ENCODE measurements around the gene NDUFAF2. TPM values are rescaled to one million over a fixed set of nuclear protein-coding genes. Genes with fewer than 3 reads are reported as not detected.
"Not testable (repeated sequence)": the region's sequence is repeated elsewhere in the genome, so short reads cannot be mapped to it uniquely, and the experiment has no call there.

Gene NDUFAF2
- total RNA-seq, 1 donor from 2014 or later, result 18.0 TPM

GRCh38 chr5:61178702-61179101, 233.7 kb downstream of the NDUFAF2 start:
- no peak for DNase-seq

- DNase-seq, result no peak
Measured at GRCh38 chr5:61180886-61181285, 235.9 kb downstream of the NDUFAF2 start.

GRCh38 chr5:61182449-61182848, 237.4 kb downstream of the NDUFAF2 start:
- no peak for DNase-seq

GRCh38 chr5:61183538-61183937, 238.5 kb downstream of the NDUFAF2 start:
- no peak for DNase-seq

- DNase-seq, result no peak
Measured at GRCh38 chr5:61184708-61185107, 239.7 kb downstream of the NDUFAF2 start.

GRCh38 chr5:61186634-61187033, 241.6 kb downstream of the NDUFAF2 start:
- DNase-seq, result no peak

- DNase-seq, result not testable (repeated sequence)
Measured at GRCh38 chr5:61187352-61187751, 242.3 kb downstream of the NDUFAF2 start.

GRCh38 chr5:61187826-61188225, 242.8 kb downstream of the NDUFAF2 start:
- DNase-seq, result not testable (repeated sequence)

- DNase-seq, result no peak
Measured at GRCh38 chr5:61198606-61199005, 253.6 kb downstream of the NDUFAF2 start.

- DNase-seq, result no peak
Measured at GRCh38 chr5:61200582-61201155, 255.7 kb downstream of the NDUFAF2 start.

GRCh38 chr5:61202213-61202612, 257.2 kb downstream of the NDUFAF2 start:
- no peak for DNase-seq

Other genes starting within 250 kb of the NDUFAF2 start
- 6.7 TPM for gene DEPDC1B, start 245.0 kb upstream of the NDUFAF2 start, total RNA-seq
- gene ELOVL7, start 100.9 kb upstream of the NDUFAF2 start, total RNA-seq, result 12.9 TPM
- 14.7 TPM for gene ERCC8, start 135 bp upstream of the NDUFAF2 start, total RNA-seq
- 32.2 TPM for gene SMIM15, start 217.3 kb downstream of the NDUFAF2 start, total RNA-seq

Data from skin of body (tissue), 2 donors.